ENCODE results near the gene HNRNPDL. TPM values are rescaled to one million over a fixed set of nuclear protein-coding genes. Genes with fewer than 3 reads are reported as not detected.

The HNRNPDL gene
- total RNA-seq, 3 donors from 2014 or later (not counting 1 experiment from before 2014, with no cell fraction given) = 328 to 423 (median 371) TPM

- H3K27ac Mint-ChIP-seq = peak overlapping the region; percentile 96
- H3K4me3 ChIP-seq (ENCODE audit: low read length) = peak overlapping the region; percentile 100
- H3K9me3 ChIP-seq (ENCODE audit: control insufficient read depth, insufficient read depth, low read length) = no peaks in the 10 kb centered on the region
- no peaks in the 10 kb centered on the region for H3K9me3 Mint-ChIP-seq
- peak overlapping the region; percentile 100 for H3K27ac ChIP-seq (ENCODE audit: low read length)
- peaks cover 46 to 60% of the 10 kb centered on the region in 2 donors for H3K4me1 Mint-ChIP-seq
- TF ChIP-seq CTCF (IDR thresholded peaks at IDR 0.05) = peak; percentile 94
- DNase-seq = peak; percentile 94 to 97
- no peaks in the 10 kb centered on the region for H3K27me3 ChIP-seq (ENCODE audit: control insufficient read depth, insufficient read depth, low read length)
- peaks cover 15% of the 10 kb centered on the region for H3K4me1 ChIP-seq (ENCODE audit: control insufficient read depth, insufficient read depth, low read length)
- peak; percentile 67 to 87 (median 70) for ATAC-seq
- H3K4me3 Mint-ChIP-seq = peak overlapping the region; percentile 100
- intact Hi-C loops (cut with micrococcal nuclease) = loop anchor here (1.0 to 10.0 kb wide), 6 partner anchors 55 to 1026 kb away; partner anchors contain the start of genes HELQ, LIN54, MRPS18C and THAP9
- H3K36me3 Mint-ChIP-seq = peaks cover 41% of the 10 kb centered on the region
- under 1% methylated on average over 83 of the region's 83 CpGs for WGBS (ENCODE audit: insufficient coverage)
- H3K27me3 Mint-ChIP-seq (ENCODE audit: low read depth in 2 of 2) = no peaks in the 10 kb centered on the region
- H3K36me3 ChIP-seq (ENCODE audit: control insufficient read depth, insufficient read depth, low read length) = peaks cover 30% of the 10 kb centered on the region
Measured at GRCh38 chr4:82428969-82429727, 1.1 kb downstream of the HNRNPDL start.

- peaks cover 46% of the 10 kb centered on the region for H3K36me3 Mint-ChIP-seq
- peak overlapping the region; percentile 100 for H3K4me3 ChIP-seq (ENCODE audit: low read length)
- peaks cover 36% of the 10 kb centered on the region for H3K36me3 ChIP-seq (ENCODE audit: control insufficient read depth, insufficient read depth, low read length)
- intact Hi-C loops (cut with micrococcal nuclease) = loop anchor here (2.0 to 10.0 kb wide), 5 partner anchors 144 to 1026 kb away; partner anchors contain the start of genes HELQ, LIN54, MRPS18C and THAP9
- H3K27me3 Mint-ChIP-seq (ENCODE audit: low read depth in 2 of 2) = no peaks in the 10 kb centered on the region
- peak overlapping the region; percentile 96 for H3K27ac Mint-ChIP-seq
- no peaks in the 10 kb centered on the region for H3K9me3 Mint-ChIP-seq
- H3K4me3 Mint-ChIP-seq = peak overlapping the region; percentile 100
- no peak for DNase-seq
- peaks cover 15% of the 10 kb centered on the region for H3K4me1 ChIP-seq (ENCODE audit: control insufficient read depth, insufficient read depth, low read length)
- 1% methylated on average over 14 of the region's 14 CpGs for WGBS (ENCODE audit: insufficient coverage)
- no peaks in the 10 kb centered on the region for H3K9me3 ChIP-seq (ENCODE audit: control insufficient read depth, insufficient read depth, low read length)
- peaks cover 51 to 65% of the 10 kb centered on the region in 2 donors for H3K4me1 Mint-ChIP-seq
- no peak for TF ChIP-seq CTCF (IDR thresholded peaks at IDR 0.05)
- ATAC-seq = no peak
- peak overlapping the region; percentile 23 for H3K27ac ChIP-seq (ENCODE audit: low read length)
- no peaks in the 10 kb centered on the region for H3K27me3 ChIP-seq (ENCODE audit: control insufficient read depth, insufficient read depth, low read length)
Measured at GRCh38 chr4:82428526-82428968, 1.7 kb downstream of the HNRNPDL start.

- Mint-ChIP-seq H3K27me3 (ENCODE audit: low read depth in 2 of 2) (no peaks in the 10 kb centered on the region), H3K4me3 (peak overlapping the region; percentile 17), H3K4me1 (peaks cover 55 to 59% of the 10 kb centered on the region in 2 donors), H3K36me3 (peaks cover 46% of the 10 kb centered on the region), H3K9me3 (no peaks in the 10 kb centered on the region), H3K27ac (peak overlapping the region; percentile 96)
- H3K4me3 ChIP-seq (ENCODE audit: low read length) = no peak overlapping the region
- H3K27ac ChIP-seq (ENCODE audit: low read length) = no peak overlapping the region
- H3K4me1 ChIP-seq (ENCODE audit: control insufficient read depth, insufficient read depth, low read length) = peaks cover 4% of the 10 kb centered on the region
- 80% methylated on average over 10 of the region's 10 CpGs for WGBS (ENCODE audit: insufficient coverage)
- no peaks in the 10 kb centered on the region for H3K27me3 ChIP-seq (ENCODE audit: control insufficient read depth, insufficient read depth, low read length)
- no peaks in the 10 kb centered on the region for H3K9me3 ChIP-seq (ENCODE audit: control insufficient read depth, insufficient read depth, low read length)
- H3K36me3 ChIP-seq (ENCODE audit: control insufficient read depth, insufficient read depth, low read length) = peaks cover 50% of the 10 kb centered on the region
- DNase-seq (no peak), ATAC-seq (no peak)
- intact Hi-C loops (cut with micrococcal nuclease) = loop anchor here (5.0 to 10.0 kb wide), 3 partner anchors 587 to 1029 kb away; partner anchors contain the start of genes HELQ, LIN54 and MRPS18C
- no peak for TF ChIP-seq CTCF (IDR thresholded peaks at IDR 0.05)
Measured at GRCh38 chr4:82425478-82425877, 4.8 kb downstream of the HNRNPDL start.
